GM18858 (cell line): Measurements from ENCODE around the gene CIAO2B.
"Not testable (repeated sequence)": the region's sequence is repeated elsewhere in the genome, so short reads cannot be mapped to it uniquely, and the experiment has no call there.

Experiments
- ATAC-seq: cut with Tn5 transposase; IDR thresholded peaks from one replicate; pipeline ENCODE4 v1.9.1; 2021; ENCODE audit not compliant: unreplicated experiment

The CIAO2B gene

GRCh38 chr16:66956154-66956457, 21.9 kb upstream of the CIAO2B start:
- not testable (repeated sequence) for ATAC-seq

GRCh38 chr16:66955363-66956153, 21.4 kb upstream of the CIAO2B start:
- not testable (repeated sequence) for ATAC-seq

- no peak for ATAC-seq
These were observed 20.0 kb upstream of the CIAO2B start for GRCh38 chr16:66954097-66954659.

- no peak for ATAC-seq
These were observed 19.4 kb upstream of the CIAO2B start for GRCh38 chr16:66953462-66954096.

GRCh38 chr16:66952430-66953110, 18.4 kb upstream of the CIAO2B start:
- ATAC-seq: no peak

- ATAC-seq: no peak
These were observed 17.0 kb upstream of the CIAO2B start for GRCh38 chr16:66950971-66951790.

GRCh38 chr16:66950437-66950836, 16.2 kb upstream of the CIAO2B start:
- ATAC-seq: no peak

- no peak for ATAC-seq
These were observed 15.3 kb upstream of the CIAO2B start for GRCh38 chr16:66949472-66949871.

GRCh38 chr16:66948837-66949225, 14.6 kb upstream of the CIAO2B start:
- ATAC-seq: no peak

GRCh38 chr16:66948134-66948836, 14.1 kb upstream of the CIAO2B start:
- no peak for ATAC-seq

- ATAC-seq: peak; percentile 62
These were observed 13.3 kb upstream of the CIAO2B start for GRCh38 chr16:66947302-66948065.

GRCh38 chr16:66946974-66947301, 12.7 kb upstream of the CIAO2B start:
- no peak for ATAC-seq

GRCh38 chr16:66946541-66946940, 12.3 kb upstream of the CIAO2B start:
- ATAC-seq: no peak

GRCh38 chr16:66945939-66946338, 11.7 kb upstream of the CIAO2B start:
- no peak for ATAC-seq

- ATAC-seq: not testable (repeated sequence)
These were observed 10.8 kb upstream of the CIAO2B start for GRCh38 chr16:66944971-66945370.

- ATAC-seq: no peak
These were observed 9.8 kb upstream of the CIAO2B start for GRCh38 chr16:66944054-66944441.

- no peak for ATAC-seq
These were observed 9.3 kb upstream of the CIAO2B start for GRCh38 chr16:66943426-66944053.

- no peak for ATAC-seq
These were observed 8.8 kb upstream of the CIAO2B start for GRCh38 chr16:66942981-66943380.

- no peak for ATAC-seq
These were observed 6.0 kb upstream of the CIAO2B start for GRCh38 chr16:66940236-66940635.
